Stomach (tissue), 9 donors: Measurements from ENCODE around the gene RAMP1. TPM values are rescaled to one million over a fixed set of nuclear protein-coding genes. Genes with fewer than 3 reads are reported as not detected.
A peak's percentile ranks its signal among the peaks of the same experiment; 100 is the strongest.

Experiments
- DNase-seq, 2 donors: peaks; one replicate each; pipeline versions ENCODE4 v3.0.0 to v3.0.0-alpha.2; 2013 to 2019
- H3K27ac ChIP-seq, 5 donors: fragments of 200-600 bp in 4 of 5; sonication (generic) in 4 of 5; one replicate each; pipeline ENCODE4 v1.5.1; 2013 to 2019; ENCODE audit warnings: mild to moderate bottlenecking in 1 of 5, moderate library complexity in 1 of 5
- H3K27me3 ChIP-seq, 3 donors: fragments of 200-600 bp; sonication (generic); one replicate each; pipeline ENCODE4 v1.5.1; 2017 to 2019; ENCODE audit warnings: mixed run types in 1 of 3
- H3K36me3 ChIP-seq, 4 donors: fragments of 200-600 bp; sonication (generic); 1 replicate in 3 of 4; 2 replicates in 1 of 4; pipeline ENCODE4 v1.5.1; 2016 to 2019
- H3K4me1 ChIP-seq, 4 donors: fragments of 200-600 bp; sonication (generic); one replicate each; pipeline ENCODE4 v1.5.1; 2016 to 2019
- H3K4me3 ChIP-seq, 4 donors: fragments of 200-600 bp; sonication (generic) in 3 of 4; one replicate each; pipeline ENCODE4 v1.5.1; 2016 to 2019; ENCODE audit warnings: mild to moderate bottlenecking in 1 of 4
- H3K9me3 ChIP-seq, 4 donors: fragments of 200-600 bp; sonication (generic); one replicate each; pipeline ENCODE4 v1.5.1; 2016 to 2019
- EP300 ChIP-seq: sonication (generic); formaldehyde crosslinking; IDR thresholded peaks from one replicate; pipeline ENCODE4 v1.6.1; 2017; ENCODE audit warnings: antibody characterized with exemption
- POLR2A ChIP-seq, 4 donors: fragments of 450-650 bp; IDR thresholded peaks; one replicate each; pipeline ENCODE4 v1.6.1; 2016; ENCODE audit warnings: antibody characterized with exemption in 4 of 4, control low read depth in 2 of 4, mild to moderate bottlenecking in 1 of 4, moderate library complexity in 1 of 4
- POLR2AphosphoS5 ChIP-seq, 3 donors: sonication (generic); formaldehyde crosslinking; IDR thresholded peaks; one replicate each; pipeline ENCODE4 v1.6.1; 2016; ENCODE audit warnings: antibody characterized with exemption in 3 of 3
- WGBS, 5 donors: extraction: QIAGEN DNeasy Blood & Tissue Kit in 3 of 5; methylation state at CpG; one replicate each; pipeline versions ENCODE4 v1.1.5 to v1.1.7; 2013 to 2018; 5-methylcytosine and 5-hydroxymethylcytosine counted together
- intact Hi-C: fragments of 100-400 bp; cut with DNase I; formaldehyde crosslinking; loops from one replicate; pipeline ENCODE4 v1.15.1; 2023; ENCODE audit warnings: low total_unique reads
- polyA plus RNA-seq, 3 donors: library from polyadenylated mRNA; stranded (reverse); fragments of 200-250 nt; gene quantifications; one replicate each; pipeline ENCODE4 v1.2.3, GENCODE V29; 2013
- total RNA-seq, 5 donors: library from RNA; depleted of rRNA; stranded (reverse); fragments of >200 nt; gene quantifications; one replicate each; pipeline versions ENCODE4 v1.1.0 to v1.2.3, GENCODE V29; 2014 to 2016
- TF ChIP-seq, protein P1 (sequence below), 7 experiments: fragments of 450-650 bp in 4 of 7; fragments of 200-600 bp in 3 of 7; sonication (generic) in 3 of 7; IDR thresholded peaks; one replicate each; pipeline ENCODE4 v1.5.1; 2016 to 2019; ENCODE audit warnings: antibody characterized with exemption in 7 of 7, control low read depth in 2 of 7, mild to moderate bottlenecking in 1 of 7
- donor health status: healthy with polysubstance abuse.
- donor health status: Bipolar disorder and iron deficiency.
- donor health status: healthy.

The RAMP1 gene
- total and polyA plus RNA-seq, 8 donors = 0.87 to 113 (median 31.8) TPM

DNA sequence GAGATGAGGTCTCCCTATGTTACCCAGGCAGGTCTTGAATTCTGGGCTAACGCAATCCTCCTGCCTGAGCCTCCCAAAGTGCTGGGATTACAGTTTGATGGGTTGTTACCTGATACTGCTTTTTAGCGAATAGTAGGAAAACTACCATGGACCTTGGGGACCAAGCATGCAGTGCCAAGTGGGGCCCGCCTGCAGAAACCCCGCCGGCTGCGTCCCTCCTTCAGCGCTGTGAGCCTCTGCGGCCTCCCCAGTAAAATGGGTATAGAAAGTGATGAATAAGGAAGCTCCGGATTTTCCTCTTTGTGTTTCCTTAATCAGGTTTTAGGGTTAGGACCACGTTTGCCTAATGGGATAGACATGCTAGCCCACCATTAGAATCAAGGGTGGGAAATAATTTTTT is 30.4 kb downstream of the RAMP1 start:
- DNase-seq = no peak
- 95 to 97% (median 96%) methylated on average over 10 of the region's 10 CpGs for WGBS, 5 donors
- no peaks in the 10 kb centered on the region for H3K36me3 ChIP-seq
- H3K9me3 ChIP-seq = no peaks in the 10 kb centered on the region
- intact Hi-C loops = no loop called here
- H3K27ac ChIP-seq = peak overlapping the region in 2 of 5 donors; percentile 82 to 94
- no peak overlapping the region for H3K4me3 ChIP-seq
- TF ChIP-seq EP300 (no peak), POLR2A (IDR thresholded peaks at IDR 0.05) (no peak), POLR2AphosphoS5 (IDR thresholded peaks at IDR 0.05) (no peak)
- TF ChIP-seq, protein P1, sequence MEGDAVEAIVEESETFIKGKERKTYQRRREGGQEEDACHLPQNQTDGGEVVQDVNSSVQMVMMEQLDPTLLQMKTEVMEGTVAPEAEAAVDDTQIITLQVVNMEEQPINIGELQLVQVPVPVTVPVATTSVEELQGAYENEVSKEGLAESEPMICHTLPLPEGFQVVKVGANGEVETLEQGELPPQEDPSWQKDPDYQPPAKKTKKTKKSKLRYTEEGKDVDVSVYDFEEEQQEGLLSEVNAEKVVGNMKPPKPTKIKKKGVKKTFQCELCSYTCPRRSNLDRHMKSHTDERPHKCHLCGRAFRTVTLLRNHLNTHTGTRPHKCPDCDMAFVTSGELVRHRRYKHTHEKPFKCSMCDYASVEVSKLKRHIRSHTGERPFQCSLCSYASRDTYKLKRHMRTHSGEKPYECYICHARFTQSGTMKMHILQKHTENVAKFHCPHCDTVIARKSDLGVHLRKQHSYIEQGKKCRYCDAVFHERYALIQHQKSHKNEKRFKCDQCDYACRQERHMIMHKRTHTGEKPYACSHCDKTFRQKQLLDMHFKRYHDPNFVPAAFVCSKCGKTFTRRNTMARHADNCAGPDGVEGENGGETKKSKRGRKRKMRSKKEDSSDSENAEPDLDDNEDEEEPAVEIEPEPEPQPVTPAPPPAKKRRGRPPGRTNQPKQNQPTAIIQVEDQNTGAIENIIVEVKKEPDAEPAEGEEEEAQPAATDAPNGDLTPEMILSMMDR (IDR thresholded peaks at IDR 0.05) = no peak
- no peaks in the 10 kb centered on the region for H3K27me3 ChIP-seq
- H3K4me1 ChIP-seq = peaks cover 3 to 60% (median 33%) of the 10 kb centered on the region in 4 donors

DNA sequence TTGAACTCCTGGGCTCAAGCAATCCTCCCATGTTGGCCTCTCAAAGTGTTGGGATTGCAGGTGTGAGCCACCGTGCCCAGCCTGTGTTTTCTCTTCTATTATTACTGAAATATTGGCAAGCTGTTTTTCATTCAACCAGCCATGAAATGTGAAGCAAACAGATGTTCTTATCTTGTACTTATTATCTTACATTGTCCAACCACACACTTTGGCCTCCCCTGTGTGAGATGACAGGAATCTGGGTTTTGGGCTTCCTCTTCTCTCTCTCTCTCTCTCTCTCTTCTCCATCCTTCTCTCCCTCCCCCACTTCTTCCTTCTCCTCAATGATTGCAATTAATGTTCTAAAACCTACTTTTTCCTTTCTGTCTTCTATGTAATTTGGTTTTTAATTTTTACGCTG is 33.1 kb downstream of the RAMP1 start:
- no peak for DNase-seq
- TF ChIP-seq EP300 (no peak), POLR2A (IDR thresholded peaks at IDR 0.05) (no peak), POLR2AphosphoS5 (IDR thresholded peaks at IDR 0.05) (no peak)
- TF ChIP-seq, protein P1 (IDR thresholded peaks at IDR 0.05) = no peak
- H3K9me3 ChIP-seq = no peaks in the 10 kb centered on the region
- H3K36me3 ChIP-seq = no peaks in the 10 kb centered on the region
- H3K27me3 ChIP-seq = no peaks in the 10 kb centered on the region
- H3K4me1 ChIP-seq = peaks cover 3 to 64% (median 40%) of the 10 kb centered on the region in 4 donors
- H3K4me3 ChIP-seq = no peak overlapping the region
- intact Hi-C loops = no loop called here
- WGBS, 5 donors = 38 to 68% (median 63%) methylated on average over 2 of the region's 2 CpGs
- peak overlapping the region in 1 of 5 donors; percentile 94 for H3K27ac ChIP-seq

DNA sequence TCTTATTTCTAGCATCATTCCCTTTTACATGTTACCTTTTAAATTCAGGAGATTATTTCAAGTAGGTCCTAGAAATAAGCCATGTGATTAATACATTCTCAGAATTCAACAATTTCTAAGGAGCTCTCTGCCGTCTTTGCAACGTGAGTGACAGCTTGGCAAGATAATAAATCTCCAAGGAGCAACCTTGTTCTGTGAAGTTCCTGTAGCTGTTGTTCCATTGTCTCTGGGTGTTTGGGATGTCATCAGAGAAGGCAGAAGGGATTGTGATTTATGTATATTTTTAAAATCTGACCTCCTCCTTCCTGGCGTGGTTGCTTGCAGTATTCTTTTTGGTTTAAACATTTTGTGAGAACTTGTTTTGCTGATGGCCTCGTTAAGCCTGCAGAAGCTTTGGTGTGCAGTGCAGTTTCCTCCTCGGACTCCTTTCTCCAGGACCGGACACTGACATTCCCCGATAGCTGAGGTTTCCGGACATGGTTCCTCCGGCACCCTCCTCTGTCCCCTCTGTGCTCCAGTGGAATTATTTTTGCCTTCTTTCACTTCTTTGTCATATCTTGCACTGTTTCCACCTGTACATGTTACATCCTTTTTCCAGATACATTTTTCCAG is 33.7 kb downstream of the RAMP1 start:
- no peaks in the 10 kb centered on the region for H3K9me3 ChIP-seq

DNA sequence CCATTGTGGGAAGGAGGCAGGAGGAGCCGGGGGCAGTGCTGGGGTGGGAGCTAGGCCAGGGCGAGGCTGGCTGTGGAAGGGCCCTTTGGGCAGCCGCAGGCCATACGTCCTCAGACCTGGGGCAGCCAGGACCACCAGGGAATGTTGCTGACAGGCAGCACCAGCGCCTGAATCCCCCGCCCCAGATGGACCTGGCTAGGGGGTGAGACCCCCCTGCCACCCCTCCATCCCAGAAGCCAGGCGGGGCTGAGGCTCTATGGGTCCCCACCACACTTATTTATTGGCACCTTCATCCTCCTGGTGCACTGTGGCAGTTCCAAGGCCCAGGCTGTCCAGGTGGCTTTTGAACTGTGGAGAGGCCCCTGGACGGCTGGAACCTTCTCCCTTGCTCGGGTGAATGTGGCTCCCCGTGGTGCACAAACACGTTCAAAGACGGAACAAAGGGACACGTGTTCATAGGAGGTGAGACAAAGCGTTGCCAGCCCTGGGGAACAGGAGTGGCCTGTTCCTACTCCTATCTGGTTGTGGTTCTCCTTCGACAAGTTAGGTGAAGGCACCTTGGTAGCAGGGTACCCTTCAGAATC is 35.1 kb downstream of the RAMP1 start:
- Histone ChIP-seq H3K27me3 (no peaks in the 10 kb centered on the region), H3K36me3 (no peaks in the 10 kb centered on the region), H3K9me3 (no peaks in the 10 kb centered on the region), H3K4me3 (no peak overlapping the region), H3K27ac (peak overlapping the region in 3 of 5 donors; percentile 72 to 94 (median 82)), H3K4me1 (peaks cover 14 to 70% (median 44%) of the 10 kb centered on the region in 4 donors)
- no peak for DNase-seq
- TF ChIP-seq POLR2A (IDR thresholded peaks at IDR 0.05) (no peak), EP300 (no peak), POLR2AphosphoS5 (IDR thresholded peaks at IDR 0.05) (no peak)
- TF ChIP-seq, protein P1 (IDR thresholded peaks at IDR 0.05) = no peak
- 88 to 96% (median 94%) methylated on average over 13 to 15 of the region's 15 CpGs for WGBS, 5 donors
- intact Hi-C loops = no loop called here

More for the DNA sequence above, 33.7 kb downstream of the RAMP1 start:
- Histone ChIP-seq H3K27me3 (no peaks in the 10 kb centered on the region), H3K27ac (peak overlapping the region in 1 of 5 donors; percentile 94), H3K4me3 (no peak overlapping the region), H3K36me3 (no peaks in the 10 kb centered on the region), H3K4me1 (peaks cover 4 to 64% (median 40%) of the 10 kb centered on the region in 4 donors)
- intact Hi-C loops = no loop called here
- WGBS, 5 donors = 57 to 70% (median 68%) methylated on average over 9 of the region's 9 CpGs
- TF ChIP-seq POLR2AphosphoS5 (IDR thresholded peaks at IDR 0.05) (no peak), POLR2A (IDR thresholded peaks at IDR 0.05) (no peak), EP300 (no peak)
- TF ChIP-seq, protein P1 (IDR thresholded peaks at IDR 0.05) = no peak
- DNase-seq = no peak
